ENCODE results near the gene MAPK6. TPM values are rescaled to one million over a fixed set of nuclear protein-coding genes. Genes with fewer than 3 reads are reported as not detected.

The MAPK6 gene
- total and polyA plus RNA-seq, 9 of the 15 experiments (the other 6 are each of a cell fraction or from before 2014, with no cell fraction given), result 28.5 to 97.1 (median 74.0) TPM

DNA sequence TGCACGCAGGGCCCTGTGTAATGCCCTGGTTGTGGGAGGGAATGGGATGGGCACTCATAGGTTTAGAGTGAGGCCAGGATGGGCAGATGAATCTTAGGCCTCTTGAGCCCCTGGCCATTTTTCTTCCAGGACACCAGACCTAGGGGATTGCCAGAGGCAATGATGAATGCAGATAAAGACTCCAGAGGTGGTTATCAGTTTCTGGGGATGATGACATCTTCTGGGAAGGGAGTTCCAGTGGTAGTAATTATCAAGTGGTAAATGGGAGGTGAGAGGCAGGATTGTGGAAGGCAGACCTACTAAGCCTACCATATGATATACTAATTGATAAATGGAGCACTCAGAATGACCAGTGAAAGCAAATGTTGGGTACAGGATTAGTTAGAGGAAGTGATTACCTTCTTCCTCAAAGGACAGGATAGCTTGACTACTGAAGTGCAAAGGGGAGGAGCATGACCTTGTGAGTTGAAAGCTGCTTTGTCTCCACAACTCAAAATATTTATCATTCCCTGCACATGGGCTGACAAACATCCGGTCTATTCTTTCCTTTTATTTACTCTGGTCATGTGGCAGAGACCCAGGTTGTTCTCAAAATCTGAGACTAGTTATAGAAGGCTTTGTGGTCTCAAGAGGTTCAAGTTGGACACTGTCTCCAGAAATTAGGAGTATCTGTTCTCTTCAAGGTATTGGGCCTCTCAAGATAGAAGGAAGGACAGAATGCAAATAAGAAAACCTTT is 10.2 kb upstream of the MAPK6 start (continued):
- TF ChIP-seq, protein P1, sequence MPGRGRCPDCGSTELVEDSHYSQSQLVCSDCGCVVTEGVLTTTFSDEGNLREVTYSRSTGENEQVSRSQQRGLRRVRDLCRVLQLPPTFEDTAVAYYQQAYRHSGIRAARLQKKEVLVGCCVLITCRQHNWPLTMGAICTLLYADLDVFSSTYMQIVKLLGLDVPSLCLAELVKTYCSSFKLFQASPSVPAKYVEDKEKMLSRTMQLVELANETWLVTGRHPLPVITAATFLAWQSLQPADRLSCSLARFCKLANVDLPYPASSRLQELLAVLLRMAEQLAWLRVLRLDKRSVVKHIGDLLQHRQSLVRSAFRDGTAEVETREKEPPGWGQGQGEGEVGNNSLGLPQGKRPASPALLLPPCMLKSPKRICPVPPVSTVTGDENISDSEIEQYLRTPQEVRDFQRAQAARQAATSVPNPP (IDR thresholded peaks at IDR 0.05; ENCODE audit: borderline replicate concordance, insufficient read depth, insufficient read length), result no peak
- TF ChIP-seq SP1 (CRISPR knock-in tag; IDR thresholded peaks at IDR 0.05) (no peak), RBM25 (IDR thresholded peaks at IDR 0.05; ENCODE audit: low read depth, low read length, severe bottlenecking) (no peak), CBFA2T2 (conservative IDR thresholded peaks at IDR 0.05) (0 out of 2 replicates have a peak, but pooled peaks have one; percentile 4), ATF1 (CRISPR knock-in tag; IDR thresholded peaks at IDR 0.05) (no peak), ATF1 (tag; IDR thresholded peaks at IDR 0.05) (no peak), SOX6 (IDR thresholded peaks at IDR 0.05) (peak; percentile 87), CBFA2T3 (IDR thresholded peaks at IDR 0.05) (peak; percentile 36; the same call in 1 of the 2 replicates), NFRKB (IDR thresholded peaks at IDR 0.05; ENCODE audit: low read depth) (no peak), EGR1 (conservative IDR thresholded peaks at IDR 0.05) (no peak), SMARCA4 (IDR thresholded peaks at IDR 0.05) (peak; percentile 47; the same call in 1 of the 2 replicates), DPF2 (IDR thresholded peaks at IDR 0.05) (peak; percentile 73), ZNF780A (CRISPR knock-in tag; IDR thresholded peaks at IDR 0.05) (no peak), ARID3A (IDR thresholded peaks at IDR 0.05; ENCODE audit: borderline replicate concordance, low read depth, low read length) (no peak), MTA1 (IDR thresholded peaks at IDR 0.05; ENCODE audit: borderline replicate concordance) (peak; percentile 56; the same call in 1 of the 2 replicates), RBM34 (IDR thresholded peaks at IDR 0.05; ENCODE audit: borderline replicate concordance, insufficient read depth, low read length) (no peak), SMARCC2 (IDR thresholded peaks at IDR 0.05; ENCODE audit: low read depth) (peak; percentile 23; the same call in 1 of the 2 replicates), GABPB2 (CRISPR knock-in tag; conservative IDR thresholded peaks at IDR 0.05) (no peak), ZNF197 (CRISPR knock-in tag; IDR thresholded peaks at IDR 0.05; ENCODE audit: low read depth) (no peak), FOXA3 (CRISPR knock-in tag; conservative IDR thresholded peaks at IDR 0.05 in 1 of 2, IDR thresholded peaks at IDR 0.05 in 1 of 2) (0 out of 4 replicates have a peak, but pooled peaks of 1 of the 2 experiments have one; percentile 14), MAX (CRISPR knock-in tag; IDR thresholded peaks at IDR 0.05) (no peak), SMAD4 (CRISPR knock-in tag; conservative IDR thresholded peaks at IDR 0.05) (no peak), ADNP (tag; IDR thresholded peaks at IDR 0.05) (0 out of 2 replicates have a peak, but pooled peaks have one; percentile 24)
- TF ChIP-seq, protein P2, sequence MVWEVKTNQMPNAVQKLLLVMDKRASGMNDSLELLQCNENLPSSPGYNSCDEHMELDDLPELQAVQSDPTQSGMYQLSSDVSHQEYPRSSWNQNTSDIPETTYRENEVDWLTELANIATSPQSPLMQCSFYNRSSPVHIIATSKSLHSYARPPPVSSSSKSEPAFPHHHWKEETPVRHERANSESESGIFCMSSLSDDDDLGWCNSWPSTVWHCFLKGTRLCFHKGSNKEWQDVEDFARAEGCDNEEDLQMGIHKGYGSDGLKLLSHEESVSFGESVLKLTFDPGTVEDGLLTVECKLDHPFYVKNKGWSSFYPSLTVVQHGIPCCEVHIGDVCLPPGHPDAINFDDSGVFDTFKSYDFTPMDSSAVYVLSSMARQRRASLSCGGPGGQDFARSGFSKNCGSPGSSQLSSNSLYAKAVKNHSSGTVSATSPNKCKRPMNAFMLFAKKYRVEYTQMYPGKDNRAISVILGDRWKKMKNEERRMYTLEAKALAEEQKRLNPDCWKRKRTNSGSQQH (CRISPR knock-in tag; IDR thresholded peaks at IDR 0.05), result no peak
- TF ChIP-seq, protein P3, sequence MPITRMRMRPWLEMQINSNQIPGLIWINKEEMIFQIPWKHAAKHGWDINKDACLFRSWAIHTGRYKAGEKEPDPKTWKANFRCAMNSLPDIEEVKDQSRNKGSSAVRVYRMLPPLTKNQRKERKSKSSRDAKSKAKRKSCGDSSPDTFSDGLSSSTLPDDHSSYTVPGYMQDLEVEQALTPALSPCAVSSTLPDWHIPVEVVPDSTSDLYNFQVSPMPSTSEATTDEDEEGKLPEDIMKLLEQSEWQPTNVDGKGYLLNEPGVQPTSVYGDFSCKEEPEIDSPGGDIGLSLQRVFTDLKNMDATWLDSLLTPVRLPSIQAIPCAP (CRISPR knock-in tag; IDR thresholded peaks at IDR 0.05; ENCODE audit: borderline replicate concordance), result no peak

Measured in K562 (cell line).